Small intestine (tissue), 7 donors: ENCODE results near the gene MT1F. TPM values are rescaled to one million over a fixed set of nuclear protein-coding genes. Genes with fewer than 3 reads are reported as not detected.

ENCODE experiments used
- DNase-seq, 2 donors: peaks; one replicate each; pipeline versions ENCODE4 v3.0.0 to v3.0.0-alpha.2; 2013
- FAIRE-seq: peaks from 2 replicates; lab custom pipeline; 2012; peaks lifted over from hg19 to GRCh38; lab: Jason Lieb, UNC
- H3K27ac ChIP-seq, 3 donors: one replicate each; pipeline ENCODE4 v1.5.1; 2013; ENCODE audit warnings: low read length in 2 of 3, mild to moderate bottlenecking in 2 of 3, control low read depth in 1 of 3, inconsistent platforms in 1 of 3, low read depth in 1 of 3, moderate library complexity in 1 of 3
- H3K27me3 ChIP-seq, 3 donors: one replicate each; pipeline ENCODE4 v1.6.1; 2013; ENCODE audit warnings: low read length in 3 of 3, inconsistent platforms in 1 of 3; ENCODE audit not compliant: control insufficient read depth in 3 of 3, insufficient read depth in 3 of 3
- H3K36me3 ChIP-seq, 3 donors: one replicate each; pipeline ENCODE4 v1.6.1; 2013; ENCODE audit warnings: low read length in 3 of 3, inconsistent platforms in 1 of 3, low read depth in 1 of 3, mild to moderate bottlenecking in 1 of 3, moderate library complexity in 1 of 3; ENCODE audit not compliant: control insufficient read depth in 3 of 3, insufficient read depth in 2 of 3
- H3K4me1 ChIP-seq, 3 donors: one replicate each; pipeline ENCODE4 v1.6.1; 2013; ENCODE audit warnings: low read length in 2 of 3, inconsistent platforms in 1 of 3, low read depth in 1 of 3, mild to moderate bottlenecking in 1 of 3, moderate library complexity in 1 of 3; ENCODE audit not compliant: control insufficient read depth in 3 of 3, insufficient read depth in 2 of 3
- H3K4me3 ChIP-seq, 3 donors: one replicate each; pipeline ENCODE4 v1.5.1; 2013; ENCODE audit warnings: low read length in 3 of 3, control low read depth in 1 of 3, inconsistent platforms in 1 of 3, low read depth in 1 of 3, mild to moderate bottlenecking in 1 of 3, moderate library complexity in 1 of 3
- H3K9me3 ChIP-seq, 2 donors: one replicate each; pipeline ENCODE4 v1.6.1; 2013; ENCODE audit warnings: low read depth in 1 of 2, low read length in 1 of 2; ENCODE audit not compliant: control insufficient read depth in 2 of 2, insufficient read depth in 1 of 2
- WGBS, 3 donors: extraction: QIAGEN DNeasy Blood & Tissue Kit; methylation state at CpG; one replicate each; pipeline ENCODE4 v1.1.7; 2013; 5-methylcytosine and 5-hydroxymethylcytosine counted together
- polyA plus RNA-seq, 4 donors: library from polyadenylated mRNA; stranded (reverse) in 3 of 4; unstranded in 1 of 4; fragments of 200-250 nt in 3 of 4; fragments of 120-200 nt in 1 of 4; gene quantifications; one replicate each; pipeline versions ENCODE4 v1.2.1 to v1.2.3, GENCODE V29; 2013
- donor health status: healthy with polysubstance abuse.
- donor health status: control.
- donor health status: control.
- donor health status: Bipolar disorder and iron deficiency.
- donor health status: healthy.

Gene MT1F
- polyA plus RNA-seq, 4 donors = 13.4 to 189 (median 29.1) TPM

GRCh38 chr16:56611281-56611833 is 46.4 kb upstream of the MT1F start:
- no peaks in the 10 kb centered on the region for H3K9me3 ChIP-seq
- no peak for FAIRE-seq
- H3K4me3 ChIP-seq = no peak overlapping the region
- H3K4me1 ChIP-seq = peaks cover 2 to 26% (median 8%) of the 10 kb centered on the region in 3 donors
- no peaks in the 10 kb centered on the region for H3K36me3 ChIP-seq
- DNase-seq = no peak
- peak overlapping the region in 2 of 3 donors; percentile 17 to 96 for H3K27ac ChIP-seq
- no peaks in the 10 kb centered on the region for H3K27me3 ChIP-seq
- 69 to 83% (median 83%) methylated on average over 2 of the region's 2 CpGs for WGBS, 3 donors

GRCh38 chr16:56613706-56614105 is 44.1 kb upstream of the MT1F start:
- no peak overlapping the region for H3K27ac ChIP-seq
- H3K4me3 ChIP-seq = no peak overlapping the region
- DNase-seq = no peak
- H3K36me3 ChIP-seq = no peaks in the 10 kb centered on the region
- FAIRE-seq = no peak
- peaks cover 2 to 24% (median 8%) of the 10 kb centered on the region in 3 donors for H3K4me1 ChIP-seq
- H3K27me3 ChIP-seq = peaks cover 0 to 19% (median 0%) of the 10 kb centered on the region in 3 donors
- no peaks in the 10 kb centered on the region for H3K9me3 ChIP-seq

GRCh38 chr16:56614549-56614991 is 43.2 kb upstream of the MT1F start:
- no peaks in the 10 kb centered on the region for H3K9me3 ChIP-seq
- H3K27ac ChIP-seq = no peak overlapping the region
- no peaks in the 10 kb centered on the region for H3K36me3 ChIP-seq
- peaks cover 0 to 22% (median 0%) of the 10 kb centered on the region in 3 donors for H3K27me3 ChIP-seq
- FAIRE-seq (no peak), DNase-seq (no peak)
- no peak overlapping the region for H3K4me3 ChIP-seq
- H3K4me1 ChIP-seq = peaks cover 2 to 15% (median 8%) of the 10 kb centered on the region in 3 donors

GRCh38 chr16:56615353-56615752 is 42.4 kb upstream of the MT1F start:
- FAIRE-seq (no peak), DNase-seq (no peak)
- no peak overlapping the region for H3K27ac ChIP-seq

GRCh38 chr16:56616608-56617211 is 41.0 kb upstream of the MT1F start:
- no peak for DNase-seq
- H3K4me3 ChIP-seq = peak overlapping the region in 2 of 3 donors; percentile 29 to 31

More at GRCh38 chr16:56615353-56615752, 42.4 kb upstream of the MT1F start:
- Histone ChIP-seq H3K27me3 (peaks cover 0 to 22% (median 0%) of the 10 kb centered on the region in 3 donors), H3K36me3 (no peaks in the 10 kb centered on the region), H3K4me3 (no peak overlapping the region), H3K4me1 (peaks cover 2 to 9% (median 4%) of the 10 kb centered on the region in 3 donors), H3K9me3 (no peaks in the 10 kb centered on the region)
- WGBS, 3 donors = 85 to 93% (median 93%) methylated on average over 3 of the region's 3 CpGs

GRCh38 chr16:56617212-56618085 is 40.3 kb upstream of the MT1F start:
- no peaks in the 10 kb centered on the region for H3K36me3 ChIP-seq
- H3K27me3 ChIP-seq = peaks cover 0 to 22% (median 0%) of the 10 kb centered on the region in 3 donors
- DNase-seq = peak; percentile 71 to 80
- no peak for FAIRE-seq
- peak overlapping the region in 1 of 3 donors; percentile 59 for H3K27ac ChIP-seq
- H3K9me3 ChIP-seq = no peaks in the 10 kb centered on the region
- WGBS, 3 donors = 2 to 9% (median 3%) methylated on average over 24 to 41 of the region's 41 CpGs
- peaks cover 0 to 6% (median 0%) of the 10 kb centered on the region in 3 donors for H3K4me1 ChIP-seq
- peak overlapping the region in 2 of 3 donors; percentile 29 to 31 for H3K4me3 ChIP-seq

More at GRCh38 chr16:56616608-56617211, 41.0 kb upstream of the MT1F start:
- Histone ChIP-seq H3K36me3 (no peaks in the 10 kb centered on the region), H3K4me1 (peaks cover 0 to 6% (median 0%) of the 10 kb centered on the region in 3 donors), H3K9me3 (no peaks in the 10 kb centered on the region), H3K27me3 (peaks cover 0 to 22% (median 0%) of the 10 kb centered on the region in 3 donors), H3K27ac (no peak overlapping the region)
- WGBS, 3 donors = 51 to 75% (median 57%) methylated on average over 17 to 23 of the region's 23 CpGs
- no peak for FAIRE-seq

- H3K4me1 ChIP-seq = peaks cover 0 to 6% (median 0%) of the 10 kb centered on the region in 3 donors
- H3K27me3 ChIP-seq = peaks cover 0 to 22% (median 0%) of the 10 kb centered on the region in 3 donors
- no peak for FAIRE-seq
- no peaks in the 10 kb centered on the region for H3K9me3 ChIP-seq
- 73 to 87% (median 83%) methylated on average over 6 of the region's 6 CpGs for WGBS, 3 donors
- H3K27ac ChIP-seq = no peak overlapping the region
- no peak overlapping the region for H3K4me3 ChIP-seq
- no peak for DNase-seq
- H3K36me3 ChIP-seq = no peaks in the 10 kb centered on the region
Measured at GRCh38 chr16:56618138-56618537, 39.6 kb upstream of the MT1F start.

- H3K4me3 ChIP-seq = no peak overlapping the region
- H3K27ac ChIP-seq = no peak overlapping the region
- FAIRE-seq (no peak), DNase-seq (no peak)
- H3K36me3 ChIP-seq = no peaks in the 10 kb centered on the region
- 83 to 91% (median 83%) methylated on average over 8 of the region's 8 CpGs for WGBS, 3 donors
- H3K27me3 ChIP-seq = peaks cover 0 to 22% (median 0%) of the 10 kb centered on the region in 3 donors
- peaks cover 0 to 6% (median 0%) of the 10 kb centered on the region in 3 donors for H3K4me1 ChIP-seq
- no peaks in the 10 kb centered on the region for H3K9me3 ChIP-seq
Measured at GRCh38 chr16:56620339-56620897, 37.3 kb upstream of the MT1F start.
